ENCODE results near the gene SH2D2A. TPM values are rescaled to one million over a fixed set of nuclear protein-coding genes. Genes with fewer than 3 reads are reported as not detected.
A peak's percentile ranks its signal among the peaks of the same experiment; 100 is the strongest.

Gene SH2D2A
- total RNA-seq, 2 donors from 2014 or later, result 221 to 246 TPM

DNA sequence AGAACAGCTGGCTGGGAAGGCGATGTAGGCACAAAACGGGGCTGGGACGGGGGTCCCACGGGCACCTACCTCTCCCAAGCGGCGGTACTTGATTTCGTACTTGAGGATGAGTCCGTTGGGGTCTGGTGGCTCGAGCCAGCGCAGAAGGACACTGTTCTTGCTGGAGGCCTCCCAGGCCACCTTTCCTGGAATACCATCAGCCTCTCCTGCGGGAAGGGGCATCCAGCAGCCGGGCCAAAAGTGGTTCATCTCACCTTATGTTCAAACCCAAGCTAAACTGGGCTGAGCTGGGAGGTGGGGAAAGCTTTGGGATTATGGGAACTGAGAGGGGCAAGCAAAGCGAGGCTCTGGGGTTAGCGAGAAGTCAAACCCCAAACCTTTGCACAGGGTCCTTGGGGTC, 28.0 kb upstream of the SH2D2A start:
- Mint-ChIP-seq H3K36me3 (ENCODE audit: insufficient read depth in 2 of 2) (no peaks in the 10 kb centered on the region), H3K27ac (no peak overlapping the region), H3K27me3 (ENCODE audit: low read depth) (peaks cover 80% of the 10 kb centered on the region), H3K4me3 (peak overlapping the region; percentile 64 to 74), H3K9me3 (no peaks in the 10 kb centered on the region), H3K4me1 (ENCODE audit: low read depth) (peaks cover 43% of the 10 kb centered on the region)
- no peak for DNase-seq
- ATAC-seq (replicated peaks in 1 of 2), result no peak

GRCh38 chr1:156844102-156844501, 27.5 kb upstream of the SH2D2A start:
- H3K4me1 Mint-ChIP-seq (ENCODE audit: low read depth), result peaks cover 43% of the 10 kb centered on the region
- DNase-seq (no peak), ATAC-seq (replicated peaks in 1 of 2) (no peak)
- peaks cover 82% of the 10 kb centered on the region for H3K27me3 Mint-ChIP-seq (ENCODE audit: low read depth)
- H3K9me3 Mint-ChIP-seq, result no peaks in the 10 kb centered on the region
- peak overlapping the region; percentile 36 to 74 for H3K4me3 Mint-ChIP-seq
- H3K36me3 Mint-ChIP-seq (ENCODE audit: insufficient read depth in 2 of 2), result no peaks in the 10 kb centered on the region
- H3K27ac Mint-ChIP-seq, result no peak overlapping the region

- no peak overlapping the region for H3K4me3 Mint-ChIP-seq
- H3K27ac Mint-ChIP-seq, result no peak overlapping the region
- H3K36me3 Mint-ChIP-seq (ENCODE audit: insufficient read depth in 2 of 2), result no peaks in the 10 kb centered on the region
- peaks cover 81% of the 10 kb centered on the region for H3K27me3 Mint-ChIP-seq (ENCODE audit: low read depth)
- ATAC-seq (replicated peaks in 1 of 2), result no peak
- no peak for DNase-seq
- H3K4me1 Mint-ChIP-seq (ENCODE audit: low read depth), result peaks cover 37% of the 10 kb centered on the region
- H3K9me3 Mint-ChIP-seq, result no peaks in the 10 kb centered on the region
Observed at GRCh38 chr1:156842618-156843300, 26.1 kb upstream of the SH2D2A start.

GRCh38 chr1:156841295-156841855, 24.7 kb upstream of the SH2D2A start:
- DNase-seq, result no peak
- H3K27ac Mint-ChIP-seq, result no peak overlapping the region
- H3K4me3 Mint-ChIP-seq, result no peak overlapping the region
- H3K4me1 Mint-ChIP-seq (ENCODE audit: low read depth), result peaks cover 42% of the 10 kb centered on the region
- no peak for ATAC-seq (replicated peaks in 1 of 2)
- no peaks in the 10 kb centered on the region for H3K36me3 Mint-ChIP-seq (ENCODE audit: insufficient read depth in 2 of 2)
- H3K27me3 Mint-ChIP-seq (ENCODE audit: low read depth), result peaks cover 67% of the 10 kb centered on the region
- H3K9me3 Mint-ChIP-seq, result no peaks in the 10 kb centered on the region

- DNase-seq (no peak), ATAC-seq (replicated peaks in 1 of 2) (no peak)
- Mint-ChIP-seq H3K36me3 (ENCODE audit: insufficient read depth in 2 of 2) (no peaks in the 10 kb centered on the region), H3K27me3 (ENCODE audit: low read depth) (peaks cover 62% of the 10 kb centered on the region), H3K27ac (no peak overlapping the region), H3K4me1 (ENCODE audit: low read depth) (peaks cover 47% of the 10 kb centered on the region), H3K9me3 (no peaks in the 10 kb centered on the region), H3K4me3 (no peak overlapping the region)
Observed at GRCh38 chr1:156840898-156841279, 24.2 kb upstream of the SH2D2A start.

DNA sequence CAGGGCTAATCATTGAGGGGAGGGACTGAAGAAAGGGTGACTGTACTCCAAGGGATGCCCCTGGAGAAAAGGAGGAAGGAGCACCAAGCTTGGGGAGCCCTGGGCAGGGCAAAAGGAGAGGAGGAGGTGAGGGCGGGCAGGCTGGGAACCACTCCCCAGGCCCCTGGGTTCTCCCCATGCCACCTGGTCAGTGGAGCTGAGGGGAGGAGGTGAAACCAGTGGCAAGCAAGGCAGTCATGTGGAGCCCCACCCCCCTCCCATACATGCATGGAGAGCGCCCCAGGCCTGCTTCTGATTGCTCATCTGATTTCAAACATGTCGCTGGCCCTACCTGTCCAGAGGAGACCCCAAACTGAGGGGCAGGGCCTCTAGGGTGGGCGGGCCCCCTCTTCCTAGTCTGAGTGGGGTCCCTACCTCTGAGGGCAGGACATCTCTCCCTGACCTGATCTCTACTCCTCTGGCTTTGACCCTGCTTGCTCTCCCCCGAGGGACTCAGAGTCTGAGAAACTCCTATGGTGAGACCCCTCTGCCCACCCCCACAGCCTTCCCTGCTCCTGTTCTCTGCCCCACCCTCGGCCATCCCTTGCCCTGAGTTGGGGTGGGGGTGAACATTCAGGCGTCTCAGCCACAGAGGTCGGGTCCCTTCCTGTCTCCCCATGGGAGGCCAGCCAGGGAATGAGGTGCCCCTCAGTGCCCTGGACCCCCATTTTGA, 23.7 kb upstream of the SH2D2A start:
- Mint-ChIP-seq H3K36me3 (ENCODE audit: insufficient read depth in 2 of 2) (no peaks in the 10 kb centered on the region), H3K9me3 (no peaks in the 10 kb centered on the region), H3K4me3 (no peak overlapping the region), H3K4me1 (ENCODE audit: low read depth) (peaks cover 49% of the 10 kb centered on the region), H3K27me3 (ENCODE audit: low read depth) (peaks cover 56% of the 10 kb centered on the region), H3K27ac (no peak overlapping the region)
- DNase-seq (no peak), ATAC-seq (replicated peaks in 1 of 2) (no peak)

- H3K27ac Mint-ChIP-seq, result no peak overlapping the region
- H3K4me1 Mint-ChIP-seq (ENCODE audit: low read depth), result peaks cover 49% of the 10 kb centered on the region
- peaks cover 49% of the 10 kb centered on the region for H3K27me3 Mint-ChIP-seq (ENCODE audit: low read depth)
- no peaks in the 10 kb centered on the region for H3K36me3 Mint-ChIP-seq (ENCODE audit: insufficient read depth in 2 of 2)
- H3K9me3 Mint-ChIP-seq, result no peaks in the 10 kb centered on the region
- ATAC-seq (replicated peaks in 1 of 2) (no peak), DNase-seq (no peak)
- H3K4me3 Mint-ChIP-seq, result no peak overlapping the region
Observed at GRCh38 chr1:156839426-156840109, 22.9 kb upstream of the SH2D2A start.

DNA sequence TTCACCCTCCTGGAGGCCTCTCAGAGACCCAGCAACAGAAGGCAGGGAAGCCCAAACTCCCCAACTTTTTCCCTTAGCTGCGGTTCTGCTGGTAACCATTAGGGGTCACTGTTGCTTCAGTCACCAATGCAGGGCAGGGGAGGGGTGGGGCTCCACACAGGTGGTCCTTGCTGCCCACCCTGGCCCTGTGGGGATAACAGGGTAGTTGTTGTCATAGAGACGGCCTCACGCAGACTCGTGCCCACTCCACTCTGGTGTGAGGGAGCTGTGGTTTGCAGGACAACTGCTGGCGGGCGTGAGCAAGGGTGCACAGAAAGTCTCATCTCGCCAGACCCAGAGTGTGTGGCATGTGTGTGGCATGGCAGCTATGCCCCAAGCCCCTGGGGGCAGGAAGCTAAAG, 22.3 kb upstream of the SH2D2A start:
- Mint-ChIP-seq H3K27me3 (ENCODE audit: low read depth) (peaks cover 43% of the 10 kb centered on the region), H3K9me3 (no peaks in the 10 kb centered on the region), H3K27ac (no peak overlapping the region), H3K4me3 (no peak overlapping the region), H3K36me3 (ENCODE audit: insufficient read depth in 2 of 2) (no peaks in the 10 kb centered on the region), H3K4me1 (ENCODE audit: low read depth) (peaks cover 51% of the 10 kb centered on the region)
- DNase-seq, result peak; percentile 36 to 60
- ATAC-seq (replicated peaks in 1 of 2), result peak; percentile 22 to 26

DNA sequence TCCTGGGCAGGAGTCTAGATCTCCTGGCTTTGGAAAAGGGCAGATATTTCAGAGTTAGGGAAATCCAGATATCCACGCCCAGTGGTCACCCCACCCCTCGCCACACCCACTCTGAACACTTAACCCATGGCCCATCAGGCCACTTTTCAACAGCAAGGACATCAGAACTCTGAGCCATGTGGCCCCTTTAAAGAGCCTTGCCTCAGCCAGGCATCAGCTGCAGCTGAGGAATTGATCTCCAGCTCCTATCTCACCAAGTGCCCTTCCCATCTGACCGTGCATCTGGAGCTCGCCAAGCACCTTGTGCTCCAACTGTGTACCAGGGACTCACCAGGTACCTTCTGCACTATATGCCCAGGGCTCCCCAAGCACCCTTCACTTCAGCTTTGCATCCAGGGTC, 20.2 kb upstream of the SH2D2A start:
- H3K27me3 Mint-ChIP-seq (ENCODE audit: low read depth), result peaks cover 29% of the 10 kb centered on the region
- no peak for DNase-seq
- no peak for ATAC-seq (replicated peaks in 1 of 2)
- H3K4me3 Mint-ChIP-seq, result peak overlapping the region; percentile 24 to 41
- no peaks in the 10 kb centered on the region for H3K9me3 Mint-ChIP-seq
- peaks cover 61% of the 10 kb centered on the region for H3K4me1 Mint-ChIP-seq (ENCODE audit: low read depth)
- no peak overlapping the region for H3K27ac Mint-ChIP-seq
- H3K36me3 Mint-ChIP-seq (ENCODE audit: insufficient read depth in 2 of 2), result no peaks in the 10 kb centered on the region

DNA sequence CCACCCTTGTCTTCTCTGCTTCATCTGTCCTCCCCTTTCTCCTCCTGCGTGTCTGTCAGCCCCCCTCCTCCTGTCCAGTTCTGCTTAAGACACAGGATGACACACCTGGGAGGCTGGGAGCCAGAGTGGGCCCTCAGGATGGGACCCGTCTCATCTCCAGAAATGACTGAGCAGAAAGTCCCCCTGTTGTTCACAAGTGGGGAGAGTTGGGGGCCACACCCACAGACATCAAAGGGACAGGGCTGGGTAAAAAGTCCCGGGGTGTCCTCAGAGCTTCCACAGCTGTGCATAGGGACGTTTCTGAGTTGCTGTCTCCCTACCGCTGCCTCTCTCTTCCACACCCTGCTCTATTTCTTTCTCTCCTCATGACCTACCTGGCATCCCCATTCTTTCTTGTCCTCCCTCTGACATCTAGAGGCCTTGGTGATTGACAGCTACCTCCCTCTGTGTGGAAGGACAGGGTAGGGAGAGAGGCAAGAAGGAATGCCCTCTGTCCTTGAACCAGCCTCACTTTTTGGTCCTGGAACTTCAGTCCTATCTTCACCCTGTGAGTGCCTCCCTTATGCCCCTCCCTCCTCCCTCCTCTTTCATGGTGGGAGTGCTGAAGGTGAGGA, 19.5 kb upstream of the SH2D2A start:
- Mint-ChIP-seq H3K9me3 (no peaks in the 10 kb centered on the region), H3K36me3 (ENCODE audit: insufficient read depth in 2 of 2) (no peaks in the 10 kb centered on the region), H3K4me1 (ENCODE audit: low read depth) (peaks cover 61% of the 10 kb centered on the region), H3K27me3 (ENCODE audit: low read depth) (peaks cover 36% of the 10 kb centered on the region), H3K27ac (peak overlapping the region; percentile 35), H3K4me3 (peak overlapping the region; percentile 47 to 56)
- ATAC-seq (replicated peaks in 1 of 2) (peak; percentile 85 to 86), DNase-seq (peak; percentile 77 to 81)

DNA sequence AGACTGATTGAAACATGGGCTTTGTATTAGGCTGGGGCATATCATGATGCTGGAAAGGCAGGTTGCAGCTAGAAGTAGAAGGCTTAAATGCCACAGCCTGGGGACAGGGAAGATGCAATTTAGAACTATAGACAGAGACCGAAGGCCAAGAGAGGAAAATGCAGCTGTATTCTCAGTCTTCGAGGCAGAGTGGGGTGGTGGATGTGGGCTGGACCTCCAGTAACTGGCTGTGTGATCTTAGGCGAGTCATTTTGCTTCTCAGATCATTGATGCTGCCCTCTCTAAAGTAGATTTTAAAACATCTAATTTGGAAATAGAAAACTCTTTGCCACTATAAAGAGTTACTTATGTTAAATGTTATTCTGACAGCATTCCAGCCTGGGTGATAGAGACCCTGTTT, 17.7 kb upstream of the SH2D2A start:
- H3K36me3 Mint-ChIP-seq (ENCODE audit: insufficient read depth in 2 of 2), result no peaks in the 10 kb centered on the region
- no peaks in the 10 kb centered on the region for H3K9me3 Mint-ChIP-seq
- peaks cover 56% of the 10 kb centered on the region for H3K4me1 Mint-ChIP-seq (ENCODE audit: low read depth)
- ATAC-seq (replicated peaks in 1 of 2), result peak; percentile 40 to 43
- H3K4me3 Mint-ChIP-seq, result peak overlapping the region; percentile 32 to 60
- DNase-seq, result peak; percentile 36 to 40
- peaks cover 25% of the 10 kb centered on the region for H3K27me3 Mint-ChIP-seq (ENCODE audit: low read depth)
- H3K27ac Mint-ChIP-seq, result peak overlapping the region; percentile 62

- ATAC-seq (replicated peaks in 1 of 2), result peak; percentile 48 to 58
- peak in 1 of 2 donors; percentile 27 for DNase-seq
- Mint-ChIP-seq H3K36me3 (ENCODE audit: insufficient read depth in 2 of 2) (no peaks in the 10 kb centered on the region), H3K27ac (no peak overlapping the region), H3K9me3 (no peaks in the 10 kb centered on the region), H3K4me1 (ENCODE audit: low read depth) (peaks cover 51% of the 10 kb centered on the region), H3K4me3 (peak overlapping the region; percentile 32 to 60), H3K27me3 (ENCODE audit: low read depth) (peaks cover 21% of the 10 kb centered on the region)
Observed at GRCh38 chr1:156833603-156834002, 17.0 kb upstream of the SH2D2A start.

GRCh38 chr1:156832434-156832833, 15.8 kb upstream of the SH2D2A start:
- H3K27ac Mint-ChIP-seq, result no peak overlapping the region
- no peak for ATAC-seq (replicated peaks in 1 of 2)
- no peak overlapping the region for H3K4me3 Mint-ChIP-seq
- H3K9me3 Mint-ChIP-seq, result no peaks in the 10 kb centered on the region
- H3K36me3 Mint-ChIP-seq (ENCODE audit: insufficient read depth in 2 of 2), result no peaks in the 10 kb centered on the region
- DNase-seq, result no peak
- peaks cover 53% of the 10 kb centered on the region for H3K4me1 Mint-ChIP-seq (ENCODE audit: low read depth)
- peaks cover 18% of the 10 kb centered on the region for H3K27me3 Mint-ChIP-seq (ENCODE audit: low read depth)

Data from activated T-cell treated with anti-CD3 and anti-CD28 coated beads, Interleukin-2, amount 50 U/mL, for 72 hours (primary cell).